Transverse colon (tissue), 4 donors: ENCODE measurements around the gene TMEM53. TPM values are rescaled to one million over a fixed set of nuclear protein-coding genes. Genes with fewer than 3 reads are reported as not detected.

Experiments used
- DNase-seq: peaks from one replicate; pipeline ENCODE4 v3.0.0-alpha.2; 2019
- H3K27ac ChIP-seq, 4 donors: fragments of 200-600 bp; sonication (generic); 2 replicates each; pipeline ENCODE4 v1.5.1; 2016 to 2018; ENCODE audit warnings: inconsistent platforms in 4 of 4
- H3K27me3 ChIP-seq: fragments of 200-600 bp; sonication (generic); 2 replicates; pipeline ENCODE4 v1.5.1; 2017; ENCODE audit warnings: inconsistent platforms
- H3K36me3 ChIP-seq, 4 donors: fragments of 200-600 bp; sonication (generic); 2 replicates each; pipeline ENCODE4 v1.5.1; 2017 to 2019; ENCODE audit warnings: inconsistent platforms in 4 of 4
- H3K4me1 ChIP-seq, 4 donors: fragments of 200-600 bp; sonication (generic); 2 replicates each; pipeline ENCODE4 v1.5.1; 2017 to 2020; ENCODE audit warnings: inconsistent platforms in 4 of 4
- H3K4me3 ChIP-seq, 4 donors: fragments of 200-600 bp; sonication (generic); 1 replicate in 1 of 4; 2 replicates in 3 of 4; pipeline versions ENCODE4 v1.5.1 to v1.6.1; 2017 to 2019; ENCODE audit warnings: inconsistent platforms in 4 of 4
- H3K9me3 ChIP-seq, 2 donors: fragments of 200-600 bp; sonication (generic); 2 replicates each; pipeline ENCODE4 v1.5.1; 2017 to 2019; ENCODE audit warnings: inconsistent platforms in 2 of 2
- CTCF ChIP-seq, 5 experiments: fragments of 200-600 bp in 3 of 5; fragments of 450-650 bp in 2 of 5; sonication (generic) in 3 of 5; IDR thresholded peaks; 1 replicate in 2 of 5; 2 replicates in 3 of 5; pipeline ENCODE4 v1.5.1; 2016 to 2017; ENCODE audit warnings: antibody characterized with exemption in 5 of 5, inconsistent platforms in 3 of 5, mild to moderate bottlenecking in 2 of 5, moderate library complexity in 1 of 5
- EP300 ChIP-seq: sonication (generic); formaldehyde crosslinking; IDR thresholded peaks from one replicate; pipeline ENCODE4 v1.6.1; 2017; ENCODE audit warnings: antibody characterized with exemption, low read depth
- POLR2A ChIP-seq: fragments of 450-650 bp; IDR thresholded peaks from one replicate; pipeline ENCODE4 v1.6.1; 2016; ENCODE audit warnings: antibody characterized with exemption, mild to moderate bottlenecking, moderate library complexity
- POLR2AphosphoS5 ChIP-seq, 3 donors: sonication (generic); formaldehyde crosslinking; IDR thresholded peaks; one replicate each; pipeline ENCODE4 v1.6.1; 2016; ENCODE audit warnings: antibody characterized with exemption in 3 of 3
- WGBS, 2 donors: methylation state at CpG; one replicate each; pipeline ENCODE4 v1.1.5; 2018; ENCODE audit warnings: low coverage in 1 of 2; 5-methylcytosine and 5-hydroxymethylcytosine counted together
- in situ Hi-C, 4 donors: fragments of 200-750 bp; cut with MboI; loops; one replicate each; pipeline versions ENCODE4 v1.15.0 to v1.15.1; 2017; ENCODE audit warnings: low sequenced_read_pairs in 3 of 4, low pct_ligation_motif_present in 1 of 4, low pct_unique_long_range_greater_than_20kb in 1 of 4
- intact Hi-C: fragments of 100-400 bp; cut with DNase I; formaldehyde crosslinking; loops from one replicate; pipeline ENCODE4 v1.15.1; 2023; ENCODE audit warnings: low total_unique reads
- total RNA-seq, 4 donors: library from RNA; depleted of rRNA; stranded (reverse); fragments of >200 nt; gene quantifications; one replicate each; pipeline ENCODE4 v1.1.0, GENCODE V29; 2016

TMEM53 gene
- total RNA-seq, 4 donors from 2014 or later: 14.2 to 40.8 (median 22.9) TPM

DNA sequence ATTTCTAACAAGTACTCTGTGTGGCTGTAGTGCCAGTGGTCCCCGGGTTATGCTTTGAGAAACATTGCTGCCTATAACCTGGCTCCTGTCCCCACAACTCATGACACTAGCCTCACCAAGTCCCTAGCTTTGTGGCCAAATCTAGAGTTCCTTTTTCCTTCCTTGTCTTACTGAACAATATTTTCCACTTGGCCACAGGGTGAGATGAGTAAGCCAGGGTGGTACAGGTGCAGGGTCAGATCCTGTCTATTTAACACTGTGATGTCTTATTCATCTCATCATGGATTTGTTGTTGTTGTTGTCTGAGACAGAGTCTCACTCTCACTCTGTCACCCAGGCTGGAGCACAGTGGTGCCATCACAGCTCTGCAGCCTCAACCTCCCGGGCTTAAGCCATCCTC, 18.9 kb upstream of the TMEM53 start:
- no peak overlapping the region for H3K4me3 ChIP-seq
- H3K27me3 ChIP-seq: no peaks in the 10 kb centered on the region
- WGBS, 2 donors: 67 to 84% methylated on average over 1 to 2 of the region's 2 CpGs
- H3K4me1 ChIP-seq: no peaks in the 10 kb centered on the region
- H3K9me3 ChIP-seq: no peaks in the 10 kb centered on the region
- TF ChIP-seq CTCF (IDR thresholded peaks at IDR 0.05) (no peak), POLR2A (no peak), EP300 (no peak), POLR2AphosphoS5 (IDR thresholded peaks at IDR 0.05) (no peak)
- intact Hi-C loops (no loop called here), in situ Hi-C loops (no loop called here)
- DNase-seq: no peak
- H3K36me3 ChIP-seq: no peaks in the 10 kb centered on the region
- H3K27ac ChIP-seq: no peak overlapping the region

DNA sequence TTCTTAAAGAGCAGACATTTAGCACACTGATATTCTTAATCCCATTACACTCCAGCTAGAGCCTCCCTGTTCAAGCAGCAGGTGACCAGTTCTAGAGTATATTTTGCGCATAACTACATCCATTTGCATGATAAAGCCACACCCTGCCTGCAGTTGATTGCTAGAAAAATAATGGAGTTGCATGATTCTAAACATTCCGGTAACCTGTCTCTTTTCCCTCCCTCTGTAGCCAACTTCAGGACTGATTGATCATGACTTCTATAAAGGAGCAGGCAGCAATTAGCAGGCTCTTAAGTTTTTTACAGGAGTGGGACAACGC, 15.1 kb upstream of the TMEM53 start:
- TF ChIP-seq POLR2AphosphoS5 (IDR thresholded peaks at IDR 0.05): no peak
- TF ChIP-seq POLR2A: no peak
- TF ChIP-seq EP300: no peak
- no peak for TF ChIP-seq CTCF (IDR thresholded peaks at IDR 0.05)
- H3K9me3 ChIP-seq: no peaks in the 10 kb centered on the region
- WGBS, 2 donors: 52 to 80% methylated on average over 2 to 3 of the region's 3 CpGs
- no peak overlapping the region for H3K27ac ChIP-seq
- in situ Hi-C loops (no loop called here), intact Hi-C loops (no loop called here)
- H3K36me3 ChIP-seq: no peaks in the 10 kb centered on the region
- H3K4me3 ChIP-seq: no peak overlapping the region
- no peaks in the 10 kb centered on the region for H3K4me1 ChIP-seq
- no peaks in the 10 kb centered on the region for H3K27me3 ChIP-seq
- DNase-seq: no peak

- Histone ChIP-seq H3K36me3 (no peaks in the 10 kb centered on the region), H3K27ac (no peak overlapping the region), H3K4me1 (no peaks in the 10 kb centered on the region), H3K9me3 (no peaks in the 10 kb centered on the region), H3K4me3 (no peak overlapping the region), H3K27me3 (no peaks in the 10 kb centered on the region)
- WGBS, 2 donors: 81 to 89% methylated on average over 1 to 12 of the region's 12 CpGs
- DNase-seq: peak; percentile 16
- in situ Hi-C loops (no loop called here), intact Hi-C loops (no loop called here)
- TF ChIP-seq POLR2AphosphoS5 (IDR thresholded peaks at IDR 0.05): no peak
- no peak for TF ChIP-seq CTCF (IDR thresholded peaks at IDR 0.05)
- TF ChIP-seq EP300: no peak
- no peak for TF ChIP-seq POLR2A
Measured at GRCh38 chr1:44688760-44689446, 14.6 kb upstream of the TMEM53 start.

GRCh38 chr1:44685881-44686280, 11.6 kb upstream of the TMEM53 start:
- H3K27me3 ChIP-seq: no peaks in the 10 kb centered on the region
- WGBS, 2 donors: 81 to 84% methylated on average over 5 to 8 of the region's 8 CpGs
- H3K4me1 ChIP-seq: no peaks in the 10 kb centered on the region
- H3K27ac ChIP-seq: no peak overlapping the region
- no peaks in the 10 kb centered on the region for H3K36me3 ChIP-seq
- no peak overlapping the region for H3K4me3 ChIP-seq
- intact Hi-C loops: no loop called here
- DNase-seq: no peak
- no peak for TF ChIP-seq POLR2AphosphoS5 (IDR thresholded peaks at IDR 0.05)
- in situ Hi-C loops: no loop called here
- no peaks in the 10 kb centered on the region for H3K9me3 ChIP-seq

DNA sequence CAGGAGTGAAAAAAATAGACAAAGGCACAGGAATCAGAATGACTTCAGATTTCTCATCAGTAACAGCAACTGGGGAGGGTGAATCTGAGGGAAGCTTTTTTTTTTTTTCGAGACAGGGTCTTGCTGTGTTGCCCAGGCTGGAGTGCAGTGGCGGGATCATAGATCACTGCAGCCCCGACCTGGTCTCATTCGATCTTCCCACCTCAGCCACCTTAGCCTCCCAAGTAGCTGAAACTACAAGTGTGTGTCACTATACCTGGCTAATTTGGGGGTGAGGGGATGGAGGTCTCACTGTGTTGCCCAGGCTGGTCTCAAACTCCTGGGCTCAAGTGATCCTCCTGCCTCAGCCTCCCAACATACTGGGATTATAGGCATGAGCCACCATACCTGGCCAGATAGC, 10.9 kb upstream of the TMEM53 start:
- no peaks in the 10 kb centered on the region for H3K36me3 ChIP-seq
- intact Hi-C loops (no loop called here), in situ Hi-C loops (no loop called here)
- TF ChIP-seq POLR2A (no peak), POLR2AphosphoS5 (IDR thresholded peaks at IDR 0.05) (no peak), CTCF (IDR thresholded peaks at IDR 0.05) (no peak), EP300 (no peak)
- WGBS, 2 donors: 84% methylated on average over 4 of the region's 4 CpGs; no CpG with 5 or more reads in 1 of the 2 donors
- H3K27ac ChIP-seq: no peak overlapping the region
- H3K27me3 ChIP-seq: no peaks in the 10 kb centered on the region
- H3K4me1 ChIP-seq: no peaks in the 10 kb centered on the region
- H3K4me3 ChIP-seq: no peak overlapping the region
- no peaks in the 10 kb centered on the region for H3K9me3 ChIP-seq
- DNase-seq: no peak
